Stimulated activated CD8-positive, alpha-beta memory T cell treated with anti-CD3 and anti-CD28 coated beads, Interleukin-4, amount 100 ng/mL, for 48 hours (primary cell): ENCODE measurements around the gene SRSF4.
"Not testable (repeated sequence)": the region's sequence is repeated elsewhere in the genome, so short reads cannot be mapped to it uniquely, and the experiment has no call there.

Experiments used
- DNase-seq: peaks from one replicate; pipeline ENCODE4 v3.0.0-alpha.2; 2020

SRSF4 gene

GRCh38 chr1:29181413-29182225 is at the start of gene SRSF4:
Gene SRSF4 (minus strand): TSS chr1:29181900. CDS start chr1:29181752, 148 bp downstream.
- DNase-seq, result peak; percentile 99

- peak; percentile 99 for DNase-seq
These were observed 49.1 kb upstream of the SRSF4 start, which contains the start of gene MECR for GRCh38 chr1:29230553-29231378. Gene MECR (minus strand): TSS chr1:29230934. CDS start chr1:29230906, 28 bp downstream.

GRCh38 chr1:29230204-29230552 is 48.5 kb upstream of the SRSF4 start:
- no peak for DNase-seq

GRCh38 chr1:29227511-29227910 is 45.8 kb upstream of the SRSF4 start:
- DNase-seq, result no peak

GRCh38 chr1:29225361-29225760 is 43.7 kb upstream of the SRSF4 start:
- no peak for DNase-seq

GRCh38 chr1:29224356-29224837 is 42.7 kb upstream of the SRSF4 start:
- no peak for DNase-seq

- no peak for DNase-seq
These were observed 41.8 kb upstream of the SRSF4 start for GRCh38 chr1:29223521-29223920.

- no peak for DNase-seq
These were observed 41.0 kb upstream of the SRSF4 start for GRCh38 chr1:29222686-29223085.

- not testable (repeated sequence) for DNase-seq
These were observed 40.6 kb upstream of the SRSF4 start for GRCh38 chr1:29222260-29222659.

GRCh38 chr1:29221296-29221695 is 39.6 kb upstream of the SRSF4 start:
- DNase-seq, result no peak

GRCh38 chr1:29218223-29218622 is 36.5 kb upstream of the SRSF4 start:
- DNase-seq, result no peak

GRCh38 chr1:29217633-29218032 is 35.9 kb upstream of the SRSF4 start:
- no peak for DNase-seq

- no peak for DNase-seq
These were observed 31.4 kb upstream of the SRSF4 start for GRCh38 chr1:29213055-29213454.

GRCh38 chr1:29211086-29212030 is 29.7 kb upstream of the SRSF4 start:
- no peak for DNase-seq

- DNase-seq, result no peak
These were observed 28.8 kb upstream of the SRSF4 start for GRCh38 chr1:29210278-29211085.

- no peak for DNase-seq
These were observed 27.5 kb upstream of the SRSF4 start for GRCh38 chr1:29209173-29209572.

GRCh38 chr1:29208442-29208841 is 26.7 kb upstream of the SRSF4 start:
- no peak for DNase-seq

- DNase-seq, result peak; percentile 99
These were observed 21.1 kb upstream of the SRSF4 start for GRCh38 chr1:29202584-29203340.

- no peak for DNase-seq
These were observed 20.4 kb upstream of the SRSF4 start for GRCh38 chr1:29202053-29202452.

GRCh38 chr1:29201595-29202051 is 19.9 kb upstream of the SRSF4 start:
- DNase-seq, result peak; percentile 42
